ENCODE measurements around the gene PFKFB1. TPM values are rescaled to one million over a fixed set of nuclear protein-coding genes. Genes with fewer than 3 reads are reported as not detected.

PFKFB1 gene
- total and polyA plus RNA-seq, 9 of the 15 experiments (the other 6 are each of a cell fraction or from before 2014, with no cell fraction given) = 0.07 to 0.24 (median 0.15) TPM; not detected in 2

GRCh38 chrX:55006827-55007621, 13.0 kb upstream of the PFKFB1 start:
- Histone ChIP-seq H3K4me3 (no peak overlapping the region), H3K9me1 (ENCODE audit: control insufficient read depth, insufficient read depth, low read length) (no peaks in the 10 kb centered on the region), H4K20me1 (replicated peaks; ENCODE audit: control insufficient read depth, insufficient read depth, low read length) (no peaks in the 10 kb centered on the region), H3K79me2 (ENCODE audit: control insufficient read depth, insufficient read depth, low read length) (peaks cover 6% of the 10 kb centered on the region; the same call in 1 of the 3 replicates), H3K36me3 (ENCODE audit: control insufficient read depth, insufficient read depth, low read length) (peaks cover 55% of the 10 kb centered on the region), H3K4me2 (ENCODE audit: insufficient read depth, low read length) (no peak overlapping the region), H3K9me3 (replicated peaks; ENCODE audit: control insufficient read depth, insufficient read depth, low read depth, low read length) (no peaks in the 10 kb centered on the region), H3K27ac (ENCODE audit: extremely low read depth, low read depth, low read length) (no peak overlapping the region), H3K27me3 (ENCODE audit: control insufficient read depth in 2 of 2, insufficient read depth in 2 of 2, low read length in 2 of 2) (no peaks in the 10 kb centered on the region), H3K4me1 (replicated peaks in 1 of 2; ENCODE audit: control insufficient read depth in 2 of 2, insufficient read depth in 2 of 2, low read length in 2 of 2) (peaks cover 4 to 8% of the 10 kb centered on the region in 2 experiments; a peak in 4 of 5 replicates), H3K9ac (ENCODE audit: insufficient read depth in 1 of 2, low read depth in 2 of 2, low read length in 2 of 2) (0 out of 4 replicates have a peak overlapping the region, but pooled peaks of 1 of the 2 experiments have one; percentile 7), H2AFZ (ENCODE audit: low read depth, low read length) (no peak overlapping the region)
- ATAC-seq (no peak), FAIRE-seq (no peak), DNase-seq (ENCODE audit: extremely low read depth in 1 of 4, low spot score in 3 of 4) (no peak)
- intact Hi-C loops (cut with micrococcal nuclease) (loop anchor here (10.0 kb wide), 1 partner anchor 48 kb away; no protein-coding TSS in a partner anchor), in situ Hi-C loops (cut with MboI) (no loop called here)
- 100% methylated on average over 1 of the region's 18 CpGs for WGBS (ENCODE audit: insufficient coverage, low coverage, missing lambda C conversion rate)
- TF ChIP-seq SMC3 (conservative IDR thresholded peaks at IDR 0.05; ENCODE audit: insufficient read depth, low read depth, low read length) (no peak), KDM4B (IDR thresholded peaks at IDR 0.05; ENCODE audit: borderline replicate concordance in 2 of 2, low read depth in 1 of 2) (no peak), ZNF717 (CRISPR knock-in tag; IDR thresholded peaks at IDR 0.05) (no peak), ZNF740 (CRISPR knock-in tag; IDR thresholded peaks at IDR 0.05) (no peak), ZNF740 (tag; IDR thresholded peaks at IDR 0.05) (no peak), HIVEP1 (CRISPR knock-in tag; IDR thresholded peaks at IDR 0.05) (no peak), HMBOX1 (IDR thresholded peaks at IDR 0.05) (no peak), NUFIP1 (IDR thresholded peaks at IDR 0.05; ENCODE audit: partially characterized antibody) (no peak), YY1 (IDR thresholded peaks at IDR 0.05; ENCODE audit: borderline replicate concordance in 1 of 3, control insufficient read depth in 1 of 3, extremely low read depth in 1 of 3, insufficient read depth in 3 of 3, insufficient read length in 1 of 3, insufficient replicate concordance in 2 of 3, low read depth in 1 of 3, low read length in 2 of 3) (no peak), PTTG1 (tag; IDR thresholded peaks at IDR 0.05; ENCODE audit: low read depth) (no peak), HEY1 (CRISPR knock-in tag; IDR thresholded peaks at IDR 0.05; ENCODE audit: borderline replicate concordance) (no peak), ARID2 (IDR thresholded peaks at IDR 0.05) (no peak), DIDO1 (tag; IDR thresholded peaks at IDR 0.05; ENCODE audit: low read depth) (no peak), POLR3G (IDR thresholded peaks at IDR 0.05; ENCODE audit: extremely low read depth, insufficient read length, insufficient replicate concordance) (no peak), ZNF384 (IDR thresholded peaks at IDR 0.05; ENCODE audit: low read depth, low read length) (no peak), KLF1 (tag; IDR thresholded peaks at IDR 0.05) (no peak)
- ChIA-PET CTCF (ENCODE audit: low intra/inter-chr PET ratio) (no interaction called here), POLR2A (interaction anchor here (0.9 to 1.0 kb wide), 2 partner anchors 8 to 10 kb away, joined by 3 to 4 read pairs; no protein-coding TSS in a partner anchor)
- BruUV-seq (replicated peaks) = no TSS peak

Measured in K562 (cell line).